HG03196 (cell line): ENCODE data around the gene DDIT4.
"Not testable (repeated sequence)": the region's sequence is repeated elsewhere in the genome, so short reads cannot be mapped to it uniquely, and the experiment has no call there.

ENCODE experiments used
- ATAC-seq: cut with Tn5 transposase; IDR thresholded peaks from one replicate; pipeline ENCODE4 v1.9.1; 2021; ENCODE audit not compliant: unreplicated experiment

The DDIT4 gene, protein sequence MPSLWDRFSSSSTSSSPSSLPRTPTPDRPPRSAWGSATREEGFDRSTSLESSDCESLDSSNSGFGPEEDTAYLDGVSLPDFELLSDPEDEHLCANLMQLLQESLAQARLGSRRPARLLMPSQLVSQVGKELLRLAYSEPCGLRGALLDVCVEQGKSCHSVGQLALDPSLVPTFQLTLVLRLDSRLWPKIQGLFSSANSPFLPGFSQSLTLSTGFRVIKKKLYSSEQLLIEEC

DNA sequence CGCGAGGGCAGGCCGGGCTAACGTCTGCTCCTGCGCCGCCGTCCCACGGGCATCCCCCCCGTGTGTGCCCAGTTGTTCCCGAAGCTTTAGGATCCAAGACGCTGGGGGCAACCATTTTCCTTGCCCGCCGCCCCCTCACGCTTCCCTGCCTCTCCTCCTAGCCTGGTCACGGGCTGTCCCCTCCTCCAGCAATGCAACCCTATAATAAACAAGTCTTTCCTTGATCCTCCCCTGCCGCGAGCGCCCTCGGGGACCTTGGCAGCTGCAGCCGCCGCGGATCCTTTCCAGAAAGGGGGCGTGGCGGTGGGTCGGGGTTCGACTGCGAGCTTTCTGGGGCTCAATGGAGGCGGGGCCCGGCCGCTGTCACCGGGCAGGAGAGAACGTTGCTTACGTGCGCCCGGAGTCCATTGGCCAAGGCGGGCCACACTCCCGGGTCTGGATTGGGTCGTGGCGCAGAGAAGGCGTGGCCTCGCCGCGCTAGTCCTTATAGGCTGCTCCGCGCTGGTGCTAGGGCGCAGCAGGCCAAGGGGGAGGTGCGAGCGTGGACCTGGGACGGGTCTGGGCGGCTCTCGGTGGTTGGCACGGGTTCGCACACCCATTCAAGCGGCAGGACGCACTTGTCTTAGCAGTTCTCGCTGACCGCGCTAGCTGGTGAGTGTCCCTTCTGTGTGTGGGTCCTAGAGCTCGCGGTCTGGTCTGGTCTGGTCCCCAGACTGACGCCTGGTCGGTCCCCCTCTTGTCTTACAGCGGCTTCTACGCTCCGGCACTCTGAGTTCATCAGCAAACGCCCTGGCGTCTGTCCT lies at the start of gene DDIT4:
Gene DDIT4 (plus strand): TSS at position 515 of the 803 bp plus-strand sequence. CDS start 293 bp downstream, outside the sequence.
- ATAC-seq, result peak; percentile 74

- ATAC-seq, result not testable (repeated sequence)
These were observed 49.5 kb upstream of the DDIT4 start for GRCh38 chr10:72224191-72224590.

GRCh38 chr10:72226418-72227027 lies 47.2 kb upstream of the DDIT4 start:
- no peak for ATAC-seq

- ATAC-seq, result no peak
These were observed 45.9 kb upstream of the DDIT4 start for GRCh38 chr10:72227826-72228225.

DNA sequence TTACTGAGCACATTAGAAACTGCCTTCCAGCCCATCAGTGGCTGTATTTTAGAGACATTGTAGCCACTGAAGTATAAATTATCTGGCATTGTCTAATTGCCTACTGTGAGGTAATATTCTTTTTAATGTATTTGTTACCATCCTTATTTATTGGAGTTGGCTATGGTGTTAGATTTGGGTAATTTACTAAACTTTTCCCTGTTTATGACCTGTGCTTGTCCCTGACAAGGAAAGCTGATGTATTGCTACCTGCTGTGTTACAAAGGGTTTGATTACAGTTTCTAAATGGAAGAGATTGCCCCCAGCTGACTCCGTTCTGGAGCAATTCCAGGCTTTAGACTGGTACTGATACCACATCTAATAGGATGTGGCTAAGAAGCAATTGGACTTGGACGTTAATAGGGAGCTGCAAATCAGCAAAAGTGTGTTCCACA lies 45.4 kb upstream of the DDIT4 start:
- ATAC-seq, result no peak

DNA sequence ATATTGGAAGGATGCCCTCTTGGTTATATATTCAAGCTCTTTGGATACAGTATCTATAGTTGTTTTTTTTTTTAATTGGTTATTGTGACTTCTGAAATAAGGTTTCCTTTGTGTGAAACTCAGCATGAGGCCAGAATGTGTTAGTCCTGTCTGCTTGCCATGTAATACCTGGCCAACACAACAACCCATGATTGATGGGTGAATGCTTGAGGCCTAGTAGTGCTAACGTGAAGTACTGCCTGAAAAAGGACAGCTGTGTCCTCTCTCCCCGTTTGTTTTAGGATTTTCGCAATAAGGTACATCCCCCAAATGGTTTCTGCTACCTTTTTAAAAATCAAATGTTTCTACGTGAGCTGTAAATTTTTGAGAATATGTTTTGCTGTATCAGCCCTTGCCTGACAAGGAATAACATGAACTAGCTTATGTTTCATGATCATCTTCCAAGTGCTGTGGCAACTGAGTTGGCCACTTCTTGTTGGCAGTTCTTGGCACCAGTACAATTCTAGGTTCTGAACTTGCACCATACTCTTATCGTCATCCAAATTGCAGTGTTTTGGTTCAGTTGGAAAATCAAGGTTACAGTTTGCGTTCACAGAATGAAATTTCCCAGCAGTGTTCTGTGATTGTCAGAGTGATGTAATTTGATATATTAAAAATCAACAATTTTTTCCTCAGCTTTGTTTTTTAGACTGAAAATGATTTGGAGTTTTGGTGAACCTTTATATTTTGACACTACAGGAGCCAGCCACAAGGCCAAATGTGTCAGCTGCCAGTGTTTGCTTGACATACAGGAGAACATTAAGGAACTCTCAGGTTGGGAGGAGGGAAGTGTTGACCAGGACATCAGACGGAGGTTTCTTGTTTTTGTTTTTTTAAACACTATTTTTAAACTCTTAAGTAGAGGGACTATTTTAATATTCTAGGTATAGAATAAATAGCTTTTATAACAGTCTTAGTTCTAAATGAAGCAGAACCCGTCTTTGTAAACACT lies 44.2 kb upstream of the DDIT4 start:
- no peak for ATAC-seq

DNA sequence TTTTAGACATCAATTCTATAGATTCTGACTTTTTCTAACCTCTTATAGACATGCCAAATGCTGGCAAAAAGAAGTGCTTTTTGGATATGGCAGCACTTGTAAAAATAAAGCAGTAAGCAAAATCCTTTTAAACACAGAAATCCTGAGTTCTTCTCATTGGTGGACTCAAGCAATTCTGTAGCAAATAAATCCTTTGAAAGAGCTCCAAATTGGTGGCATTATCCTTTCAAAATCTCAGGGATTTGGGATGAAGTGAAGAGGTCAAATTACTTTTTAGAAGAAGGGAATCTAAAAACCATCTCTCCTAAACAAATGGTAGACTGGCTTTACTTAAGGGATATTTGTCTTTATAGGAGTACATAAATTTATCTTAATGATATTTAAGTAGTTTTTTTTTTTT lies 40.1 kb upstream of the DDIT4 start:
- ATAC-seq, result no peak

DNA sequence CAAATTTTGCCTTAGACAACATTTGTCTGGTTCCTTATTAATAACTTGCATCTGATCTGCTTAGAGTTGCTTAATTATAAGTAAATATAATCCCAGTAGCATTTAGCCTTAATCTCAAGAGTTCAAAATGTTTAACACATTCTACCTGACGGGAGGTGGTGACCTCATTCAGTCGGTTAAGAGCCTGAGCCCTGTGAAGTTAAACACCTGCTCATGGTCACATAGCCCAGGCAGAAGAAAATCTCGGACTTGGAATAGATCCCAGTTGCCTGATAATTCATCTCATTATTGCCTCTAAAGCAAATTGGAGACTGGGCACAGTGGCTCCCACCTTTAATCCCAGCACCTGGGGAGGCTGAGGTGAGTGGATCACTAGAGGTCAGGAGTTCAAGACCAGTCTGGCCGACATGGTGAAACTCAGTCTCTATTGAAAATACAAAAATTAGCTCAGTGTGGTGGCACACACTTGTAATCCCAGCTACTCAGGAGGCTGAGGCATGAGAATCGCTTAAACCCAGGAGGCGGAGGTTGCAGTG lies 39.1 kb upstream of the DDIT4 start:
- no peak for ATAC-seq

- no peak for ATAC-seq
These were observed 38.0 kb upstream of the DDIT4 start for GRCh38 chr10:72235544-72236279.

DNA sequence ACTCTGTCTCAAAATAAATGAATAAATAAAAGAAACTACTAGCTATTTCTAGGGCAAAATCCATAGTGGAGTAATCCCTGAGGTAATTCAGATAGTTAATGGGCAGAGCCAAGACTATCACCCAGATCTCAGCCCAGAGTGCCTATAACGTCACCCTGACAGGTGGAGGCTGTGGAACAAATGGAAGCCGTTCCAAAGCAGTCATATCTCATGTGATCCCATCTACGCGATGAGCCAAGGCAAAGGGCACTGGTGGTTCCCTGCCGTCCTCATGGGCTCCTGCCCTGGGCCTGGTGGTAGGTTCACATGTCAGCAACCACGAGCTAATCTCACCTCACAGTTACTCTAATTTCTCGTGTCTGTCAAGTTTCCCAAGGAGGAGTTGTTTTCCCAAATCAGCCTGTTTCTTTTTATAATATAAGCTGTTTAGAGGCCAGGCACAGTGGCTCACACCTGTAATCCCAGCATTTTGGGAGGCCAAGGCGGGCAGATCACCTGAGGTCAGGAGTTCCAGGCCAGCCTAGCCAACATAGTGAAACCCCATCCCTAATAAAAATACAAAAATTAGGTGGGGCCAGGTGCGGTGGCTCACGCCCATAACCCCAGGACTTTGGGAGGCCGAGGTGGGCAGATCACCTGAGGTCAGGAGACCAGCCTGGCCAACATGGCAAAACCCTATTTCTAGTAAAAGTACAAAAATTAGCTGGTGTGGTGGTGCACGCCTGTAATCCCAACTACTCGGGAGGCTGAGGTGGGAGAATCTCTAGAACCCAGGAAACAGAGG lies 35.1 kb upstream of the DDIT4 start:
- no peak for ATAC-seq

GRCh38 chr10:72239409-72239808 lies 34.3 kb upstream of the DDIT4 start:
- no peak for ATAC-seq

DNA sequence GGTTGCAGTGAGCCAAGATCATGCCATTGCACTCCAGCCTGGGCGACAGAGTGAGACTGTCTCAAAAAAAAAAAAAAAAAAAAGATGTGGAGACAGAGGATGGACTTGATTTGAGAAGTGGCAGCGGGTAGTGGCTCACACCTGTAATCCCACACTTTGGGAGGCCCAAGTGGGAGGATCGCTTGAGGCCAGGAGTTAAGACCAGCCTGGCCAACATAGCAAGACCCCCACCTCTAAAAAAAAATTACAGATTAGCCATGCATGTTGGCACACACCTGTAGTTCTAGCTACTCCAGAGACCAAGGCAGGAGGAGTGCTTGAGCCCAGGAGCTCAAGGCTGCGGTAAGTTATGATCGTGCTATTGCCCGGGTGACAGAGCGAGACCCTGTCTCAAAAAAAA lies 33.4 kb upstream of the DDIT4 start:
- ATAC-seq, result no peak

GRCh38 chr10:72241691-72242252 lies 32.0 kb upstream of the DDIT4 start:
- no peak for ATAC-seq

- ATAC-seq, result no peak
These were observed 31.0 kb upstream of the DDIT4 start for GRCh38 chr10:72242675-72243074.

GRCh38 chr10:72243822-72244437 lies 29.8 kb upstream of the DDIT4 start:
- ATAC-seq, result no peak

DNA sequence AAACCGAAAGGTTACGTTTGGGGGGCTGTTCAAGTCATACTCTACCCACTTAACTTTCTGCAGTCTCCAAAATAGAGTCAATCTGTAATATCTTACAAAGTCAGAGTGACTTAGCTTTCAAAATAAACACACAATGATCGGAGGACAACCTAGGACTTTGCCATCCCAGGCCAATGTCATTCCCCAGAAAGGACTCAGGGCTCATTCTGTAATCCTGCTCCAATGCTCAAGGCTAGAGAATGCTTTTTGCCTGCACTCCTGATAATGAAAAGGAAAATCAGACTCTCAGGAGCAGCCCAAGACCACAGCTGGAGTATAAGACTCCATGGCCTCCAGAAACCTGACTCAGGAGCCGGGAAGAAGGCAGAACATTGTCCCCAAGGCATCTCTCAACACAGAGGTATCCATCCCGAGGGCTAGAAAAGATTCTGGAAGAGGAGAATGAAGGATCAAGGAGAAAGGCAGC lies 29.1 kb upstream of the DDIT4 start:
- ATAC-seq, result no peak

GRCh38 chr10:72245949-72246525 lies 27.7 kb upstream of the DDIT4 start:
- ATAC-seq, result no peak
